Measurements from ENCODE around the gene RNF224.

RNF224 gene

GRCh38 chr9:137192448-137192780 is 34.9 kb upstream of the RNF224 start:
- DNase-seq (ENCODE audit: low read depth in 2 of 2) = no peak

- DNase-seq (ENCODE audit: low read depth in 2 of 2) = no peak
Observed at GRCh38 chr9:137192859-137193258, 34.4 kb upstream of the RNF224 start.

GRCh38 chr9:137193771-137194170 is 33.5 kb upstream of the RNF224 start:
- no peak for DNase-seq (ENCODE audit: low read depth in 2 of 2)

DNA sequence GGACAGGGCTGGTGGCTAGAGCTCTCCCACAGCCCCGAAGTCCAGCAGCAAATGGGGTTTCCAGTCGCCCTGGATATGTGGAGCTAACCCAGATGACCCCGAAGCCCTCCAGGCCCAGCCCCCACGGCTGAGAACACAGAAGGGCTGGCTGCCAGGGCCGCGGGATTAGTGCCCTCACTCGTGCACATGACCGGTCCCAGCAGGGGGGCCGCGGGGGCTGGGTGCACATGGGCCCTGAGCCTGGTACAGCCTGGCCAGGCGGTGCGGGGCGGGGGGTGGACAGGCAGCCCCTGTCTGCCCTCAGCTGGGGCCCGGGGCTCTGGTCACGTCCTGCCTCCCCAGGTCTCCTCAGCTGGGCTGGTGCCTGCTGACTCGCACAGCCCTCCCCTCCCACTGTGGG is 32.9 kb upstream of the RNF224 start:
- DNase-seq (ENCODE audit: low read depth in 2 of 2) = no peak

GRCh38 chr9:137194909-137195308 is 32.4 kb upstream of the RNF224 start:
- no peak for DNase-seq (ENCODE audit: low read depth in 2 of 2)

- no peak for DNase-seq (ENCODE audit: low read depth in 2 of 2)
Observed at GRCh38 chr9:137195525-137196220, 31.6 kb upstream of the RNF224 start.

- no peak for DNase-seq (ENCODE audit: low read depth in 2 of 2)
Observed at GRCh38 chr9:137198051-137198901, 29.0 kb upstream of the RNF224 start.

DNA sequence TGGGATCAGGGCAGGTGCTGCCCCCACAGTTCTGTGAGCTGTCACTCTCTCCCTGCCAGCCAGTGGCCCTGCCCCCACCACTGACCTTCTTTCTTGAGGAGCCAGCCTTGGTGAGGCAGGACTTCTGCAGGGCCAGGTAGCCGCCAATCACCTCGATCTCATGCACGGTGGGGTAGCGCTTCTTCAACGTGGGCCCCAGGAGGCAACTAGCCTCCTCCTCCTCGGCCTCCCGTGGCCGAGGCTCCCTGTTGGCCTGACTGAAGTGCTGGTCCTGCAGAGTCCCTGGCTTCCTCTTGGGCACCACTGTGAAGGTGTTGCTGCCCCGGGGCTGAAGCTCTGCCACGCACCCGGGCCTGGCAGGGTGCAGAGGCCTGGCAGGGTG is 28.4 kb upstream of the RNF224 start:
- no peak for DNase-seq (ENCODE audit: low read depth in 2 of 2)

- no peak for DNase-seq (ENCODE audit: low read depth in 2 of 2)
Observed at GRCh38 chr9:137199411-137200121, 27.7 kb upstream of the RNF224 start.

DNA sequence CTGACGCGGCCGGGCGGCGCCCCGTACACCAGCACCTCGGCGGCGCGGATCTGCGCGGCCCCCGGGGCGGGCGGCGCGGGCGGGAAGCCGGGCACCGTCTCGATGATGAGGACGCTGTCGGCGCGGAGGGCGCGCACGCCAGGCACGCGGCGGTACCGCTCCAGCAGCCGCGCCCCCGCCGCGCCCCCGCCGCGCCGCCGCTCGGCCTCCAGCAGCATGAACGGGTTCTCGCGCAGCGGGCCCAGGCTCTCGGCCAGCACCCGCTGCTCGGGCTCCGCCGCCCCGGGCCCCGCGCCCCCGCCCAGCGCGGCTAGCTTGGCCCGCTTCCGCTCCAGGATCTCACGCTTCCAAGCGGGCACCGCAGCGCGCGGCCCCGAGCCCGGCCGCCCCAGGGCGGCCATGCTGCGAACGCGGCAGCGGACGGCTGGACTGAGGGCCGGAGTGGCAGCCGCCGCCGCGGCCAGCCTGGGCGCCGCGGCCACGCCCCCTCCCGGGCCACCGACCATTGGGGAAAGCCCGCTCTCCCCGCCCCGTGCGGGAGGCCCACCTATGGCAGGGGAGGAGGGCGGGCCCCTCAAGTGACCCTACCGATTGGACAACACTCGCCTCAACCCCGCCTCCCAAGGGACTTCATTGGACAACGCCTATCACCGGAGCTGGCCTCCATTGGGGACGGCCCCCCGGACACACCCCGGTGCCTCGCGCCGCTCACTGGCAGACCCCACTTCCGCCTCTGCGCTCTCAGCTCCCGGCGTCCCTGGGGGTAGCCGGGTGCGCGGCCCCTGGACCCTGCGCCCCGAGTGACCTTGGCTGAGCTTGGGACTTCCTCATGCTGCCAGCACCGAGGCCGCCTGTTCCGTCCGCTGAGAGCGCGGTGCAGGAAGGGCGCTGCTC is 26.7 kb upstream of the RNF224 start, which contains the start of gene TPRN:
TPRN (minus strand) TSS at position 431 of the 894 bp plus-strand sequence; CDS start at position 401, 30 bp downstream.
- DNase-seq (ENCODE audit: low read depth in 2 of 2) = peak; percentile 97 to 99

GRCh38 chr9:137201205-137201868 is 26.0 kb upstream of the RNF224 start:
- no peak for DNase-seq (ENCODE audit: low read depth in 2 of 2)

DNA sequence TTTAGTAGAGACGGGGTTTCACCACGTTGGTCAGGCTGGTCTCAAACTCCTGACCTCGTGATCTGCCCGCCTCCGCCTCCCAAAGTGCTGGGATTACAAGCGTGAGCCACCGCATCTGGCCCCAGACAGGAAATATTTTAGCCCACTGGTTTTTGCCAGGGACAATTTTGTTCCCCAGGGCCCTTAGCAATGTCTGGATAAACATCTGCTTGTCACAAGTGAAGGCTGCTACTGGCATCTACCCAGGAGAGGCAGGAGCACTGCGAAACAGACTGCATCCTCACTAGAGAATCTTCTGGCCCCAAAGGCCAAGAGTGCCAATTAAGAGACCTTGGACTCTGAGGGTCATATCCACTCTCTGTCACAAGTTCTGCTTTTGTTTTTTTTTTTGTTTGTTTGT is 24.3 kb upstream of the RNF224 start:
- no peak for DNase-seq (ENCODE audit: low read depth in 2 of 2)

DNA sequence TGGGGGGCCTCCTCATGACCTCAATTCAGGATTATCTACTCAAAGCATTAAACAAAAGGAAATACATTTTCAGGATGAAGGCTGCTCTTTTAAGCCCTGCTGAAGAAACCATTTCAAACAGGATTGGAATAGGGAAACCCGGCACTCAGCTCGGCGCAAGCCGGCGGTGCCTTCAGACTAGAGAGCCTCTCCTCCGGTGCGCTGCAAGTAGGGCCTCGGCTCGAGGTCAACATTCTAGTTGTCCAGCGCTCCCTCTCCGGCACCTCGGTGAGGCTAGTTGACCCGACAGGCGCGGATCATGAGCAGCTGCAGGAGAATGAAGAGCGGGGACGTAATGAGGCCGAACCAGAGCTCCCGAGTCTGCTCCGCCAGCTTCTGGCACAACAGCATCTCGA is 22.6 kb upstream of the RNF224 start:
- no peak for DNase-seq (ENCODE audit: low read depth in 2 of 2)

- DNase-seq (ENCODE audit: low read depth in 2 of 2) = peak; percentile 86 to 89
Observed at GRCh38 chr9:137205126-137206069, 21.9 kb upstream of the RNF224 start, which contains the start of the genes NDOR1 and TMEM203. NDOR1 (plus strand) TSS chr9:137205700; CDS start chr9:137205778, 78 bp downstream. TMEM203 (minus strand) TSS chr9:137205648; CDS start chr9:137205414, 234 bp downstream.

DNA sequence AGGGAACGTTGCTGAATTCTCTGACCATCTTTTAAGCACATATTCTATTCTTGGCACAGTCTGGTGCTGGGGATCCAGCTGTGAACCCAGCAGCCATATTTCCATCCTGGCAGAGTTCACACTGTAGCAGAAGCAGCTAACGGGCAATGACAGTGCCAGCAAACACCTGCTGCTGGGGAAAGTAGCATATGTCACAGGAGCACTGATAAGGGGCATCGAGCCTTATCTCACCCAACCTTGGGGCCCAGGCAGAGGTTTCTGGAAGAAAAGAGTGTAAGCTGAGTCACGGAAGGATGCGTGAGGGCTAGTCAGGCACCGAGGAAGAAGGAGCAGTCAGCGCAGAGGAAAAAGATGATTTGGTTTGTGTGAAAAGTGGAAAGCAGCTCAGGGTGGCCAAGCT is 20.7 kb upstream of the RNF224 start:
- no peak for DNase-seq (ENCODE audit: low read depth in 2 of 2)

DNA sequence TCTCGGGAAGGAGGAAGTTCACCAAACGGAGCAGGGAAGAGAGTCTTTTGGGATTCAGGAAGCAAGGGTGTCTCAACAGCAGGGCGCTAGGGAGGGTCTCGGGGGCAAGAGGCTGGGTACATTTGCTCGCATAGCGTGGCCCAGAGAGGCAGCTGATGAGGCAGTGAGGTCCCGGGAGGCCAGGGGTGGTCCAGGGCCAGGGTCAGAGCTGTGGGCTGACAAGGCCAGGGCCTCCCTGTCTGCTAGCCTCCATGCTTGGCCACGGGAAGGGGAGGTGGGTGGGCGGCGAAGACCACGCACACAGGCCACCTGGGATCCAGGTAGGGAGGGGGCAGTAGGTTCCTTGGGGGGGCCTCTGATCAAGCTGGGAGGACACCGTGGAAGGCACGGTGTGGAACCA is 15.8 kb upstream of the RNF224 start:
- no peak for DNase-seq (ENCODE audit: low read depth in 2 of 2)

GRCh38 chr9:137212520-137212919 is 14.8 kb upstream of the RNF224 start:
- no peak for DNase-seq (ENCODE audit: low read depth in 2 of 2)

DNA sequence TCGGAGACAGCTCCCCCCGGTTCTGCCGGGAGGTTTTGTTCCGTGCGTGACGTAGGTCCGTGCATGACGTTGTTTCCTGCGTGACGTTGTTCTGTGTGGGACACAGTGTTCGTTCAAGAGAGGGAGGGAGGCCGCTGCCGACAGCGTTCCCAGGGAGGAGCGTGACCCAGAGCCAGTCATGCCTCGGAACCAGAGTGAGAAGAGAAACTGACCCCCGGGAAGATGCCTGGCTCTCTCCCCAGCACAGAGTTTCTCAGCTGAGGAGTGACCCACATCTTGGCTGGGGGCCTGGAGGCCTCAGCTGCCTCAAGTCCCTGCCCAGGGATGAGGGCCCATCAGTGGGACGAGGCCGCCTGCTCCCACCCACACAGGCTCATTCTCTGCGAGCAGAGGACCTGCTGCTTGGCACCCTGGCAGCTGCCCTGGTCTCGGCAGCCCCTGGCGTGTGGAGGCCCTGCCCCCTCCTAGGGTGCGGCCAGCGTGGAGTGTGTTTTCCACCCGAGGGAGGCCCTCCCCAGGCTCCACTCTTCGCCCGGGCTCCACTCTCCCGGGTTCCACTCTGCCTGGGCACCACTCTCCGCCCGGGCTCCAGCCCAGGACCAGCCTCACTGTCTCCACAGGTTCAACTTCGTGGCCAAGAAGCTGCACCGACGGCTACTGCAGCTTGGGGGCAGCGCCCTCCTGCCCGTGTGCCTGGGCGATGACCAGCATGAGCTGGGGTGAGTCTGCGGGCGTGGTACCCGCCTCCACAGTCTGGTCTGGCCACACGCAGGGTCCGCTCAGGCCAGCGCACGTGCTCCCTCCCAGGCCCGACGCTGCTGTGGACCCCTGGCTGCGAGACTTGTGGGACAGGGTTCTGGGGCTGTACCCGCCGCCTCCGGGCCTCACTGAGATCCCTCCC is 13.9 kb upstream of the RNF224 start:
- no peak for DNase-seq (ENCODE audit: low read depth in 2 of 2)

DNA sequence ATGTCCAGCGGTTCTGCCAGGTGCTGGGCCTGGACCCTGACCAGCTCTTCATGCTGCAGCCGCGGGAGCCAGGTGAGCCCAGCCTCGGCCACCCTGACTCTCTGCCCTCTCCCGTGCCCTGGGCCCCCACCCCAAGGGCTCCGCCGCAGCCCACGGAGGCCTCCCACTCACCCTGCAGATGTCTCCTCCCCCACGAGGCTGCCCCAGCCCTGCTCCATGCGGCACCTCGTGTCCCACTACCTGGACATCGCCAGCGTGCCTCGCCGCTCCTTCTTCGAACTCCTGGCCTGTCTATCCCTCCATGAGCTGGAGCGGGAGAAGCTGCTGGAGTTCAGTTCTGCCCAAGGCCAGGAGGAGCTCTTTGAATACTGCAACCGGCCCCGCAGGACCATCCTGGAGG is 12.7 kb upstream of the RNF224 start:
- no peak for DNase-seq (ENCODE audit: low read depth in 2 of 2)

Measured in stimulated activated CD8-positive, alpha-beta memory T cell treated with anti-CD3 and anti-CD28 coated beads, Interleukin-7, amount 100 ng/mL, for 4 hours (primary cell).